ENCODE data around the gene TESMIN.

TESMIN gene

DNA sequence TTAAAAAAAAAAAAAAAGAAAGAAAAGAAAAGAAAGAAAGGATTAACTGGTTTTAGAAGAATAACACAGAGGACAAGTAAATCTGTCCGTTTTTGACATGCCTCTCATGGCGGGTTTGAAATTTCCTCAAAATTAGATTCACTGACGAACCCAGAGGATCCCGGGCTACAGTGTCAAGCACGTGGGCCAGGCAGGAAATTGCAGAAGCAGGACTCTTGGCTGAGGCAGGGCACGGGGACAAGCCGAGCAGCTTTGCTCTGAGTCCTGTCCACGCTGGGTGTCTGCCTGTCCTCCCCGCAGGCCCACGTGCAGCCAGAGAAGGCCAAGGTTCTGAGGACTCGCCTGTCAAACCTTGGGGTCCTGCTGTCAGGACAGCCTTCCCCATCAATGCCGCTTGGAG is 42.3 kb downstream of the TESMIN start:
- DNase-seq (ENCODE audit: low read depth): no peak

DNA sequence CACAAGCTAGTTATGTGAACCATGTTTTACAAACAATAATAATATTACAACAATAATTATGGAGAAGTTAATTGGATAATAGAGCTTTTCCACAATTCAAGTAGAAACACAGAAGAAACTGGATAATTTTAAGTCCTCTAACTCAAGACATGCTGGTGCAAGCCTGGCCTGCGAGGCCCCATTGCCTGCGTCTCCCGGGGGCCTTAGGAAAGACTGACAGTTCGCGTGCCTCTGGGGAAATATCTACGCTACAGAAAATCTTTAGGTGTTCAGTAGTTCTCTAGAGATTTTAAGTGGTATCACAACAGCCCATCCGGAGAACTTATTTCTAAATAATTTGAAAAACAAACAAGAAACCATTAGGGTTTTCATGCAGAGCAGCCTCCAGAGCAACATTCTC is 43.8 kb downstream of the TESMIN start:
- no peak for DNase-seq (ENCODE audit: low read depth)

DNA sequence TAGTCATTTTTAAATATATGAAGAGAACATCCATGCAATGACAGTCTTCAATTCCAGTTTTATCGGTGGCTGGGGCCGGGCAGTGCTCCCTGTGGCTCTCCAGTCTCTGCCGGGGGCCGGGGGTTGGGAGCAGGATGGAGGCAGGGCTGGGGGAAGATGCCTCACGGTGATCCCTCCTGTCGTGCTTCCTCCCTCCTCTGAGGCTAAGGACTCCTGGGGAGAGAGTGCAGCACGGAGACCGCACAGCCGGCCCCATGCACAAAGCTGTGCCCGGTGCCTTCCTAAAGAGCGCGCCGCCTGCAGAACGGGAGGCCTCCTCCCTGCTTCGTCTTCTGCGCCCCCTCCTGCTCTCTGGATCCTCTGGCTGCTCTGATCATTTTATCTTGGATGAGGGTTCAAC is 46.4 kb downstream of the TESMIN start:
- no peak for DNase-seq (ENCODE audit: low read depth)

DNA sequence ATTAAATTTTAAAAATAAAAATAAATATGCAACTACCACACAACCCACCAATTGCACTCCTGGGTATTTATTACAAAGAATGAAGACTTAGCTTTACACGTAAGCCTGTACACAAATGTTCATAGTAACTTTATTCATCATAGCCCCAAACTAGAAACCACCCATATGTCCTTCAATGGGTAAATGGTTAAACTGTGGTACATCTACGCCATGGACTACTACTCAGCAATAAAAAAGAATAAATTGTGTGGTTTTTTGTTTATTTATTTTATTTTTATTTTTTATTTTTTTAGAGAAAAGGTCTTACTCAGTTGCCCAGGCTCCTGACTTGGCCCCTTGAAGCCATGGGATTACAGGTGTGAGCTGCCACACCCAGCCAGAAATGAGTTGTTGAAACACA is 52.3 kb downstream of the TESMIN start:
- no peak for DNase-seq (ENCODE audit: low read depth)

DNA sequence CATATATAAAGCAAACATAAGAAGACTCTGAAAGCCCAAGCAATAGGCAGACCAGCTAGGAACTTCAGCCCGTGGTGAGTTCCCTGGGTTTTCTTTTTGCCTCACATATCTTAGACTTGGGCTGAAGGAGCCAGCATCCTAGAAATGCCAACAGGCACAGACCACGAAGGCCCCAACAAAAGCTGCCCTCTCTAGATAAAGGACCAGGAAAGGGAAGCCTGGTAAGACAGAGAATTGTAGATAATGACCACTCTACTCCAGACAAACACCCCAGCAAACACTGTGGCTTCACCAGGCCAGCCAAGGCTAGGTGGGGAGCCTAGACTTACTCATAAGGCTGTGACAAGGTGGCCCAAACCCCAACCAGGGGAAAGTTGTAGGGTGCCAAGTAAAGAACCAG is 55.8 kb downstream of the TESMIN start:
- DNase-seq (ENCODE audit: low read depth): no peak

DNA sequence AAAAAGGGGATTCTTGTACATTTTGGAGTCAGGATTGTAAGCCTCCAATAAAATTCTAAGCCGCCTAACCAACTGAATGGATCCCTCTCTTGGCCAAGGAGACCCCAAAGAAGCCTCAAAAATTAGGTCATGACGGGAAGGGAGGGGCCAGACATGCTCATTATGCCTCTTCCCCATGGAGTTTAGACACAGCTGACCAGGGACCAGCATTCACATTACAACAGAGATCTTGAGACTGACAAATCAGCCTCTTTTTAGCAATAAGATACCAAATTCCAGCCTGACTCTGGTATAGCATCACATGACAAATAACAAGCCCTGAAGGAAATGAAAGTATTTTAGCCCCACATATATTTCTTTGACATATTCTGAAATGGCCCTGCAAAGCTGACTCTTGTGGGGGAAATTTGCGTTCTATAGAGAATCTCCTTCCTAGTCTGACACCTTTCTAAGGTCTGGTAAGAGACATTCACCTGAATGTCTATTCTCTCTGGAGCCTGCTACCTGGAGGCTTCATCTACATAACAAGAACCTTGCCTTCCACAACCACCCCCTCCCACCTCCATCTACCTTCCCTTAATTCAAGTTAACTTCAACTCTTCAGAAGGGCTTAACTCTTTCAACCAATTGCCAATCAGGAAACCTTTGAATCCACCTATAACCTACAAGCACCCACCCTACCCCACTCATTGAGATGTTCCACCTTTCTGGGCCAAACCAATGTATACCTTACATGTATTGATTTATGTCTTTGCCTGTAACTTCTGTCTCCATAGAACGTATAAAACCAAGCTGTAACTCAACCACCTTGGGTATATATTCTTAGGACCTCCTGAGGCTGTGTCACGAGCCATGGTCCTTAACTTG is 56.7 kb downstream of the TESMIN start:
- no peak for DNase-seq (ENCODE audit: low read depth)

DNA sequence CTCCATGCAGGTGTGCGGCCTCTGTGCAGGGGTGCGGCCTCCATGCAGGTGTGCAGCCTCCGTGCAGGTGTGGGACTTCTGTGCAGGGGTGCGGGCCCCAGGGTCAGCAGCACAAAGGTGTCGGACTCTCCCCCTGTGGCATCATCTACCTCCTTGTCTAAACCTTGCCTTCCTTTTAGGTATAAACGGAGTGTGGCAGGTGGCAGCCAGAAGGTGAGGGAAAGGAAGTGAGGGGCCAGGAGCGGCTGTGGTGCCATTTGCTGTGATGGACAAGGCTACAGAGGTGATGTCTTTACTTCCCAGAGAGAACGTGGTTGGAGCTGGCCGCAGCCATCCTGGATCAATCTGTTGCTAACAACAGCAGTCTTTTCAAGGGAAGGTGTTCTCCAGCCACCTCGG is 57.8 kb downstream of the TESMIN start:
- DNase-seq (ENCODE audit: low read depth): no peak

DNA sequence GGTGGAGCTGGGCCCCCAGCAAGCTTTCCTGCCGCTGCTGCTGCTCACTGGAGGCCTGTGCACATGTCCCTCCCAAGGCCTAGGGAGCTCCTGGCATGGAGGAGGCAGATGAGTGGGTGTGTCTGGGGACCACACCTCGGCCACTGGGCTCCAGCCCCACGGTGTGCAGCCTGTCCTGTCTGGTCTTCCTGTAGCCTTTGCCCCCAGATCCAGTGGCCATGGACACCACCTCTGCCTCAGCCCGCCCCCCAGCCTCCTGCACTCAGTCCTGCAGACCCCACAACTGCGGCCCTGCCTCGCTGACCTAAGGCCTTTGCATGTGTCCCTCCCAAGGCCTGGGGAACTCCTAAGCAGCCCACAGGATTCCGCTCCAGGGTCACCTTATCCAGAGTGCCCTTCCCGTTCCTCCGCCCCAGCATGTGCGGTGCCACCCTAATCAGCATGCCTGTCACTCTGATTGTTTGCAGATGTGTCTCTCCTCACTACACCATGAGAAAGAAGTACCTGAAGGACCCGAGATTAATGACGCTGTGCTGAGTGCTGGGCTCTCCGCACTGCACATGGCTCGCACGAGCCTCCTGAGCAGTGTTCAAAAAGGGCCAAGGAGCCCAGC is 58.3 kb downstream of the TESMIN start:
- no peak for DNase-seq (ENCODE audit: low read depth)

DNA sequence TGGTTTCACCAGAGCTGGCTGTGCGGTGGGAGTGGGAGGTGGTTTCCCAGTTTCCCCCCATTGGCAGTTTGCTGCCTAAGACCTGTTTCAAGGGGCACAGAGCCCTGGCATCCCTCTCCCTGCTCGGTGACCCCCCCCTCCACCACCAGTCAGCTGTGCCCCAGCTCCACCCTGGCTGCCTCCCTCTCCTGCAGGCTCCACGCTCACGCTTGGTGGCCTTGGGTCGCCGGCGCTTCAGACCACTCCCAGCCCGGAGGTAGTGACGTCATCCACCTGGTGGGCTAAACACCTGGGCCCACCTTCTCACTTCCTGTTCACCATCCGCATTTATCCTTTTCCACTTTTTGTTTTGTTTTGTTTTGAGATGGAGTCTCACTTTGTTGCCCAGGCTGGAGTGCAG is 59.2 kb downstream of the TESMIN start:
- no peak for DNase-seq (ENCODE audit: low read depth)

DNA sequence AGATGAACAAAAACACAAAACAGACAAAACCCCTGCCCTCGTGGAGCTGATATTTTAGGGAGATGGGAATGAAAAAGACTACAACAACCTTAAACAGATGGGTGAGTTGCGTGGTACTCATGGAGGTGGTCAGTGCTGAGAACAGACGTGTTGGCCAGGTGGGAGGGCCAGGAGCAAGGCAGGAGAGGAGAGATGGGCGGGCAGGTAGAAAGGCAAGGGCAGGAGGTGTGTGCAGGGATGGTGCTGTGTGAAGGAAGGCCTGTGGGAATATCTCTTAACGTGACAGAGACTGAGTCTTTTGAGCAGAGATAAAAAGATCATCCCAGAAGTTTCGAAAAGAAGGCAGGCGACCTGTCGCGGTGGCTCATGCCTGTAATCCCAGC is 59.9 kb downstream of the TESMIN start:
- no peak for DNase-seq (ENCODE audit: low read depth)

DNA sequence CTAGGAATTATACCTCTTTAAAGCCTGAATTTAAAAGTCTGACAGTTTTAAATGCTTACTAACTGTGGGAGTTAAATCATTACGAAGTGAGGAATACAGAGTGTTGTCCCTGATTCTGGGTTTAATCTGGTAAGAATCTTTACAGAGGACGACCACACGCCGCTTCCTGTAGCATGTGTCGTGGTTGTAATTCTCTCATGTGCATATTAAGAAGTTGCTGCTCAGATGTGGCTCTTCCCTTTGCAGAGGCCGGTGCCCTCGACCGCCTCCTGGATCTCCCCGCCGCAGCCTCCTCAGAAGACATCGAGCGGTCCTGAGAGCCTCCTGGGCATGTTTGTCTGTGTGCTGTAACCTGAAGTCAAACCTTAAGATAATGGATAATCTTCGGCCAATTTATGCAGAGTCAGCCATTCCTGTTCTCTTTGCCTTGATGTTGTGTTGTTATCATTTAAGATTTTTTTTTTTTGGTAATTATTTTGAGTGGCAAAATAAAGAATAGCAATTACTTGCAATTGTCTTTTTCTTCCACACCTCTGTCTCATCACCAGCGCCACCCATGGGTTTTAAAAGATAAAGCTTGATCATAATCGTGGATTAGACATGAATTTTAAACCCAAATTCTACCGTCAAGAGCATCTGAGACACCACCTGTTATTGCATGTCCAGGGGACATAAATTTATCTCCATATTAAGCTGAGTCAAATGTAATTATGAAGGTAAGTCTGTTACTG is 60.5 kb downstream of the TESMIN start:
- DNase-seq (ENCODE audit: low read depth): no peak

DNA sequence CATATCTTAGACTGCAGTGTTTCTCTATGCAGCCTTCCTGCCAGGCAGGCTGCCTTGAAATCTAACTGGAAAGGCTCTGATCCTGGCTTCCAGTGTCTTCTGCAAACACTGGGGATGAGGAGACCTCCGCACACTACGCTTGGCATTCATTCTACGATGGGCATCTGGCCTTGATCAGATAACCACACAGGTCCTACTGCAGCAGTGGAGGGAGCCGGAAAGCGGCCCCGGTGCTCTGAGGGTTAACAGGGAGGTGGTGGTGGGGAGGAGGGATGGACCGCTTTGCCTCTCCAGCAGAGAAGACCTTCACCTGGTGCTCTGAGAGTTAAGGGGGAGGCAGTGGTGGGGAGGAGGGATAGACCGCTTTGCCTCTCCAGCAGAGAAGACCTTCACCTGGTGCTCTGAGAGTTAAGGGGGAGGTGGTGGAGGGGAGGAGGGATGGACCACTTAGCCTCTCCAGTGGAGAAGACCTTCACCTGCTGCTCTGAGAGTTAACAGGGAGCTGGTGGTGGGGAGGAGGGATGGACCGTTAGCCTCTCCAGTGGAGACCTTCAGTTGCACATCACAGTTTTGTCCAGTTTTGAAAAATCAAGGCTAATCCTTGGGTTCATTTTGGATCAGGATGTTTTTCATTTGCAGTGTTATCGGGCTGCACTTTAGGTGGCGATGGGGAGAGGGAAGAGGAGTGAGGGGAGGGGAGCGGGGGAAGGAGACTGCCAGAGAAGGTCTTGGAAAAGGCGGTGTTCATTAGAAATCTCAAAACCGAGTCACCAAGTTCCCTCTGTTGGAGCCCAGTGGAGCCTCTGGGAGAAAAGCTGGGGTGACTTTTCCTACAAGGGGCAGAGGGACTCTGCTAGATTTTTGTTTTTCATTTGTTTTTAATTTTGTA is 61.3 kb downstream of the TESMIN start:
- no peak for DNase-seq (ENCODE audit: low read depth)

DNA sequence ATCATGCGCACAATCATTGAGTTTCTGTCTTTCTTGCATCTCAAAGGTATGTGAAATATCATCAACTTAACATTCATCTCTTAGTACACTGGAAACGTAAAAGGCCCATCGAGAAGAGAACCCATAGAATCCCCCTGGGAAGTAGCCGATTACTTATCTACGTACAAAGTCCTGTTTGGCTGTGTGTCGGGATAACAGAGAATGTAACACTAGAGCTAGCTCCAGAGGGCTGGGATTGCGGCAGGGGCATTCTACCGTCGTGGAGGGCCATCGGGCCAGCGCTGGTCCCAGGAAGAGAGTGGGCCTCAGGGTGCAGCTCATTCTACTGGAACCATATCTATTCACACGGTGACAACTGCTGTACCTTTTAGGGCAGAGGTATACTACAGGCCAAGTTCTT is 62.4 kb downstream of the TESMIN start:
- DNase-seq (ENCODE audit: low read depth): no peak

DNA sequence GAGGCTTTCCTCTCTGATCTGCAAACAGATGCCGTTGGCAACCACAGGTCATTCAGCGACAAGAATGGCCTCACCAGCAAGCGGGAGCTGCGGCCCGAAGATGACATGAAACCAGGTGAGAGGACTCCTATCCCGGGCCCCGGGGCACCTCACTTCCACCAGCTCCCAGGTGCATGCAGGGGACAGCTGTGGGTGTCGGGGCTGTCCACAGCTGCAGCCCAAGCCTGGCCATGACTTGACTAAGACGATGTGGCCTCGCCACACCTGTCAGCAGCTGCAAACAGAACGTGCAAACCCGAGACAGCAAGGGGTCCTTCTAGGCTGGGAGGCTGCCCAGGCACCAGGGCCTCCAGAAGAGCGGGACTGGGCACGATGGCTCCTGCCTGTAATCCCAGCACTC is 63.3 kb downstream of the TESMIN start:
- no peak for DNase-seq (ENCODE audit: low read depth)

DNA sequence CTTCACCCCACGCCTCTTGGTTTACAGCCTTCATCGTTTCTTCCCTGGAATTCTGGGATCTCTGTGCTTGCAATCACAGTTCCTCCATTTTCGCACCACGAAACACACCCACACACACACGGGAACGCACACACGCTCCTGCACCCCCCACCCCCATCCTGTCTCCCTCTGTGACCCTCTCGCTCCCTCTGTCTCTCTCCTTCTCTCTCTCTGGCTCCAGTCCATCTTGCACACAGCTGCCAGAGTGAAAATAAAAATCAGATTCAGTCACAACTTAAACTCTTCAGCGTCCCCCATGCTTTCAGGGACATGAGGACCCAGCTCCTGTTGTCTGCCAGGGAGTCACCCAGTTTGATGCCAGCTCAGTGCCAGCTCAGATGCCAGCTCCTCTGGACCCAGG is 64.0 kb downstream of the TESMIN start:
- no peak for DNase-seq (ENCODE audit: low read depth)

DNA sequence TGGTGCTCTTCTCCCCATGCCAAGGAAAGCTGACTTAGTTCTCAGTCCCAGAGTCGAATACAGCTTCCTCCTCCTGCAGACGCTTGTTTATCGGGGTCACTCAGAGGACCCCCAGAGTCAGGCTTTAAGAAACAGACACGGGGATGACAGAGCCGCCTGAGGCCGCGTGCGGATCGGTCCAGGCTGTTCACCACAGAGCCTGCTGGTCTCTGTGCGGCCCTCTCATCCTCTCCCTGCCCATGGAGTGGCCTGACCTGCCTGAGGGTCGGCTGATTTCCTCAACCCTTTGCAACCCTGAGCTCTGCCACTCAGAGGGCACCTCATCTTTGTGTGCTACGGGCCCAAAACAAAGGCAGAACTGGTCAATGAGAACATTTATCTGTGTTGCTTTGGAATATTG is 64.8 kb downstream of the TESMIN start:
- DNase-seq (ENCODE audit: low read depth): no peak

DNA sequence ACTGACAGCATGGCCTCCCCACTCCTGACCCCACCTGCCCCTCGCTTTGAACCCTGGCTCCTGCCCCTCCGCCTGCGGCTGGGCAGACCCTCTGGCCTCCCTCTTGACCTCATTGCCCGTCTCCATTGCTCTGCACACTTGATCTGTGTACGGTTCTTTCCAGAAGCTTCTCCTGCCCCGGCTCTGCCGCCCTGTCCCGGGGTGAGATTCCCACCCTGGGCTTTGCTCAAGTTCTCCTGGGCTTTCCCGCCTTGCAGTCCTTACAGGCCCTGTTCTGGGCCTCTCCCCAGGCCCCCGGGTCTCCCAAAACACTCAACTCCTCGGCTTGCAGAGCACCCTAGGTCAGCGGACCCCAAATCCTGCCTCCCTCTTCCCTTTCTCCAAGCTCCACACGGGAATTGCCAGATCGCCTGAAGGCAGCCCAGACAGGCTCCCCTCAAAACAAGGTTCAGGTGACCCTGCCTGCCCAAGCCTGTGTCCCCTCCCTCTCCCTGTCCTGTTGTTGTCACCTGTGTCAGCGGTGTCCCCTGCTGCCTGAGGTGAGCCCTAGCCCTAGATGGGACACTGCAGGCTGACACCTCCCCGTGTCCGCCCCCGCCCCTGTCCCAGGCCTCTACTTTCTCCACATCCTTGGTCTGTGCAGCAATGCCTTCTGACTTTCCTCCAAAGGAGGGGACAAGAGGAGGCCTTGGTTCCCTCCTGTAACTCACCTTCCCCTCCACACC is 65.5 kb downstream of the TESMIN start:
- no peak for DNase-seq (ENCODE audit: low read depth)

DNA sequence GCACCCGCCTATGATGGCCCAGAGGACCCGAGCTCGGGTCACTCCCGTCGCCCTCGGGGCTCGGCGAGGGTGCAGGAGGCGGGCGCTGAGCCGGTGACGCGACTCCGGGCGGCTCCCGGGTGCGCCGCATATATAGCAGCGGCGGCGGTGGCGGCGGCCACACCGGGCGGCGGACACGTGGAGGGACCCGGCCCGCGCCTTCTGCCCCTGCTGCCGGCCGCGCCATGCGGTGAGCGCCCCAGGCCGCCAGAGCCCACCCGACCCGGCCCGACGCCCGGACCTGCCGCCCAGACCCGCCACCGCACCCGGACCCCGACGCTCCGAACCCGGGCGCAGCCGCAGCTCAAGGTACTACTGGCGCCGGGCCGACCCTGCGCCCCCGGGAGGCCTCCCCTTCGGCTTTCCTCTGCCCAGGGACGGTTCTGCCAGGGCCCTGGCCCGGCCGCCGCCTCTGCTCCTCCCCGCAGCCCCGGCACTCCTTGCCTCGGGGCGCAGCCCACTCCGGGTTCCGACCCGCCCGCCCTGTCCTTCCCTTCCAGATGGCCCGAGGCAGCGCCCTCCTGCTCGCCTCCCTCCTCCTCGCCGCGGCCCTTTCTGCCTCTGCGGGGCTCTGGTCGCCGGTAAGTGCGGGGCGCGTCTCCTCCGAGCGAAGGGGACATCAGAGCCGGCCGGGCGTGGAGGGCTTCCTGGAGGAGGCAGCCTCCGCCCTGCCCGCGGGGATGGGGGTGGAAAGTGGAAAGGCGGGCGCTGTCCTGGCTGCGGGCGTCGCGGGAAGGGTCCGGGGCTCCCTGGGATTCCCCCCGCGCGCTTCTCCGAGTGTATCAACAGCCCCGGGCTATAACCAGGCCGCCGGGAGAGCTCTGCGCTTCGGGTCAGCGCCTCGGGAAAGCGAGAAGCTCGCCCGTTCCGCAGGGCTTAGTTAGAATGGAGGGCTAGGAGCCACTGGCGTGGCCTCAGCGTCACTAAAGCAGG is 66.6 kb downstream of the TESMIN start, which contains the start of gene GAL:
Gene GAL (plus strand): TSS at position 160 of the 972 bp plus-strand sequence. CDS start 380 bp downstream, at position 540.
- DNase-seq (ENCODE audit: low read depth): no peak

DNA sequence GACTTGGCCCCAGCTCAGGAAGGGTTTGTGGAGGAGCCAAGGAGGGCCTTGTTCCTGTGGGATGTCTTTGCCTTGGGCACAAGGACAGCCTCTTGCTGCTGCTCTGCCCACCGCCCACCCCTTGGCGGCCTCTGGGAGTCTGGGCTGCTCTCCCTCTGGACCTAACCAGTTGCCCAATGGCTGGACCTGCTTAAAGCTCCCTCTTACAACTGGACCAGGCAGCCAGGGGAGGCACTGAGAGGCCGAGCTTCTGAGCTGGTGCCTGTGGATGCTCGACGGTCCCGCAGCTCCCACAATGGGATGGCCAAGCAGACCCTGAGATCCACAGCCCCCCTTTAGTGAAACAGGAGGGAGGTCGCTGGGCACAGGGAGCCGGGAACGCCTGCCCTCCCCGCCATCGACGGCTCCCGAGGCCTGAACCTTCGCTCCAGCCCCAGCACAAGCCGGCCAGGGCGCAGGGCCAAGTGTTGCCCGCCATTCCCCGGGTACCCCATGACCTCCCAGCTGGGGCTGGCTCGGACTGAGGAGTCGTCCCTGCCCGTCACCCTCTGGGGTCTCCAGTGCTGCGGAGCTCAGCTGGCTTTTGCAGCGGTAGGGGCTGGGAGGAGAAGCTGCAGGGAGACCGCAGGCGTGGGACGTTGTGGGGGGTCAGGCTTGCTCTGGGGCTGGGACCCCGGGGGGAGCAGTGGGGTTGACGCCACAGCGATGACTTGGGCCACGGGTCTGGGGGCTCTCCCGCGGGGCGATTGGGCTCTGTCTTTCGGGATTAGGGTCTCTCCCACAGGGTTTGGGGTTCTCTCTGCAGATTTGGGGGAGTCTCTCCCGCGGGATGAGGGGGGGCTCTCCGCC is 67.6 kb downstream of the TESMIN start:
- no peak for DNase-seq (ENCODE audit: low read depth)
